ENCODE results near the gene CAP1.

The CAP1 gene

DNA sequence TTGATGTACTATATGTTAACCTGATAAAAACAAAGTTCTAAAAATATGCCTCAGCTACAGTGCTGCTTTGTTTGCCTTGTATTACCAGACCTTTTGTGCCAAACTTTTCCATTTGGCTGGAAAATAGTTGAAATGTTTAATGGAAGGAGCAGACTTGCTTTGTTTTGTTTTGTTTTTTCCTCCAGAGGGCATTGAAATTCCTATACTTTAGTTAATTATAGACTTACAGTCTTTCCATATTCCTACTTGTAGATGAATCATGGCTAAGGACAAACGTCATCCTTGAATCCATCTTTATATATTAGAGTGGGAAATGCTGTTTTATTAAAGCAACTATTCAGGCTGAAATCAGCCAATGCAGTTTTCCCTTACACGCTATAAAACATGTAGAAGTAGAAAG is 6.7 kb downstream of the CAP1 start:
- TF ChIP-seq, protein P1, sequence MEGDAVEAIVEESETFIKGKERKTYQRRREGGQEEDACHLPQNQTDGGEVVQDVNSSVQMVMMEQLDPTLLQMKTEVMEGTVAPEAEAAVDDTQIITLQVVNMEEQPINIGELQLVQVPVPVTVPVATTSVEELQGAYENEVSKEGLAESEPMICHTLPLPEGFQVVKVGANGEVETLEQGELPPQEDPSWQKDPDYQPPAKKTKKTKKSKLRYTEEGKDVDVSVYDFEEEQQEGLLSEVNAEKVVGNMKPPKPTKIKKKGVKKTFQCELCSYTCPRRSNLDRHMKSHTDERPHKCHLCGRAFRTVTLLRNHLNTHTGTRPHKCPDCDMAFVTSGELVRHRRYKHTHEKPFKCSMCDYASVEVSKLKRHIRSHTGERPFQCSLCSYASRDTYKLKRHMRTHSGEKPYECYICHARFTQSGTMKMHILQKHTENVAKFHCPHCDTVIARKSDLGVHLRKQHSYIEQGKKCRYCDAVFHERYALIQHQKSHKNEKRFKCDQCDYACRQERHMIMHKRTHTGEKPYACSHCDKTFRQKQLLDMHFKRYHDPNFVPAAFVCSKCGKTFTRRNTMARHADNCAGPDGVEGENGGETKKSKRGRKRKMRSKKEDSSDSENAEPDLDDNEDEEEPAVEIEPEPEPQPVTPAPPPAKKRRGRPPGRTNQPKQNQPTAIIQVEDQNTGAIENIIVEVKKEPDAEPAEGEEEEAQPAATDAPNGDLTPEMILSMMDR (IDR thresholded peaks at IDR 0.05; ENCODE audit: control insufficient read depth, insufficient read depth, low read depth, low read length, missing control alignments), result no peak
- DNase-seq (ENCODE audit: low read depth), result no peak
- no peak overlapping the region for H3K4me3 ChIP-seq (ENCODE audit: control insufficient read depth, low read depth, low read length)

DNA sequence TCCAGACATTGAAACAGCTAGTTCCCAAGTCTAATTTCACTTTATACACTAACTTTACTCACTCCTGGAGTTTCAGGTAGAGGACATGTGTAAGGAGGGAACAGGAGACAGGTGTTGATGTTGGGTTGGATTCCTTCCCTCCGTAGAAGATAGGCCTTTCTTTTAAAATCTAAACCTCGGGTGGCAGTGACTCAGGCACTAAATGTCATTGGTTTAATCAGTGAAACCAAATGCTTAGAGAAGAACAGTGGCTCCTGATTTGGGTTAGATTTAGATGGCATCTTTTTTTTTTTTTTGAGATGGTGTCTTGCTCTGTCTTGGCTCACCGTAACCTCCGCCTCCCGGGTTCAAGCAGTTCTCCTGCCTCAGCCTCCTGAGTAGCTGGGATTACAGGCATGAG is 7.2 kb downstream of the CAP1 start:
- no peak for DNase-seq (ENCODE audit: low read depth)
- TF ChIP-seq, protein P1 (IDR thresholded peaks at IDR 0.05; ENCODE audit: control insufficient read depth, insufficient read depth, low read depth, low read length, missing control alignments), result no peak
- H3K4me3 ChIP-seq (ENCODE audit: control insufficient read depth, low read depth, low read length), result no peak overlapping the region

DNA sequence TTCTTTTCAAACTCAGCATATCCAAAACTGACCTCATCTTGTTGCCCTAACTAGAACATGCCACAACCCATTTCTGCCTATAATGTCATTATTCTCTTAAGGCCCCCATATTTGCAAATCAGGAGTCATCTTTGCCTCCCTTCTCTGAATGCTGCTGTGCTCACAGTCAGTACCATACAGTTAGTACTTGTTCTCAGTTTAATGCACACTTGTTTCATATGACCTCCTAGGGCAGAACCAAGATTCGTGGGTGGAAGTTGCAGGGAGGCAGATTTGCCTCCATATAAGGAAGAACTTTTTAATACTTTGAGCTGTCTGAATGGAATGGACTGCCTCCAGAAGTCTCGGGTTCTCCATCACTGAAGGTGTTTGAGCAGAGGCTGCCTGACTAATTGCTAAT is 9.2 kb downstream of the CAP1 start:
- TF ChIP-seq, protein P1 (IDR thresholded peaks at IDR 0.05; ENCODE audit: control insufficient read depth, insufficient read depth, low read depth, low read length, missing control alignments), result no peak
- DNase-seq (ENCODE audit: low read depth), result no peak
- no peak overlapping the region for H3K4me3 ChIP-seq (ENCODE audit: control insufficient read depth, low read depth, low read length)

DNA sequence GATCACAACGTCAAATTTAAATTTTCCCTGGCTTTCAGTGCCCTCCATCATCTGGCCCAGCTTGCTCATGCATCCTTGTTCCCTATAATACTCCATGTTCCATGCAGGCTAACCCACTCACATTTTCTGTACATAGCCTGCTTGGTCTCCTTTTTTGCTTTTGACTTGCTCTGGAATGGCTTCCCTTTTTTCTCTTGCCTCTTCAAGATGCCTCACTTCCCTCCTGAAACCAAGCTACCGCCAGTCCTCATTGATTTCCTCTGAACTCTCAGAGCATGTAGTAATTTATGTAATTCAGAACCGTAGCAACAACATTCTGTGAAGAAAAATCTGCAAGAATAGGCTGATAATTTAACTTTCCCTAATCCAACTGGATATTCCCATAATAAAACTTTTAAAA is 10.3 kb downstream of the CAP1 start:
- no peak overlapping the region for H3K4me3 ChIP-seq (ENCODE audit: control insufficient read depth, low read depth, low read length)
- TF ChIP-seq, protein P1 (IDR thresholded peaks at IDR 0.05; ENCODE audit: control insufficient read depth, insufficient read depth, low read depth, low read length, missing control alignments), result no peak
- no peak for DNase-seq (ENCODE audit: low read depth)

DNA sequence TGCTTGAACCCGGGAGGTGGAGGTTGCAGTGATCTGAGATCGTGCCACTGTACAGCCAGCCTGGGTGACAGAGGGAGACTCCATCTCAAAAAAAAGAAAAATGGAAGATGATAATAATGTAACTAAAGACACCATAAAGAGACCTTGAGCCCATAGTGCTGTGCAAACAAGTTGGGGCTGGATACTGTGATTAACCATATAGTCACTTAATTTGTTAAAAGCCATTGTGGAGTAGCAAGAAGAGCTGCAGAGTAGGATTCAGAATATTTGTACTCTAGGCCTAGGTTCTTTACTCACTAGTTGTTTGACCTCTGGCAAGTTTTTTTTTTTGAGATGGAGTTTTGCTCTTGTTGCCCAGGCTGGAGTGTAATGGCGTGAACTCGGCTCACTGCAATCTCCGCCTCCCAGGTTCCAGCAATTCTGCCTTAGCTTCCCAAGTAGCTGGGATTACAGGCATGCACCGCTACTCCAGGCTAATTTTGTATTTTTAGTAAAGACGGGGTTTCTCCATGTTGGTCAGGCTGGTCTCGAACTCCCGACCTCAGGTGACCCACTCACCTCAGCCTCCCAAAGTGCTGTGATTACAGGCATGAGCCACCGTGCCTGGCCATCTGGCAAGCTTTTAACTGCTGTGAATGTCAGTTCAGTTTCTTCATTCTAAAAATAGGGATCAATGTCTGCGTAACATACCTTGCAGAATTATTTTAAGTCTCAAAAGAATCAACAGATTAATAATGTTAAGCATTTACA is 12.8 kb downstream of the CAP1 start:
- DNase-seq (ENCODE audit: low read depth), result no peak
- TF ChIP-seq, protein P1 (IDR thresholded peaks at IDR 0.05; ENCODE audit: control insufficient read depth, insufficient read depth, low read depth, low read length, missing control alignments), result no peak
- H3K4me3 ChIP-seq (ENCODE audit: control insufficient read depth, low read depth, low read length), result no peak overlapping the region

DNA sequence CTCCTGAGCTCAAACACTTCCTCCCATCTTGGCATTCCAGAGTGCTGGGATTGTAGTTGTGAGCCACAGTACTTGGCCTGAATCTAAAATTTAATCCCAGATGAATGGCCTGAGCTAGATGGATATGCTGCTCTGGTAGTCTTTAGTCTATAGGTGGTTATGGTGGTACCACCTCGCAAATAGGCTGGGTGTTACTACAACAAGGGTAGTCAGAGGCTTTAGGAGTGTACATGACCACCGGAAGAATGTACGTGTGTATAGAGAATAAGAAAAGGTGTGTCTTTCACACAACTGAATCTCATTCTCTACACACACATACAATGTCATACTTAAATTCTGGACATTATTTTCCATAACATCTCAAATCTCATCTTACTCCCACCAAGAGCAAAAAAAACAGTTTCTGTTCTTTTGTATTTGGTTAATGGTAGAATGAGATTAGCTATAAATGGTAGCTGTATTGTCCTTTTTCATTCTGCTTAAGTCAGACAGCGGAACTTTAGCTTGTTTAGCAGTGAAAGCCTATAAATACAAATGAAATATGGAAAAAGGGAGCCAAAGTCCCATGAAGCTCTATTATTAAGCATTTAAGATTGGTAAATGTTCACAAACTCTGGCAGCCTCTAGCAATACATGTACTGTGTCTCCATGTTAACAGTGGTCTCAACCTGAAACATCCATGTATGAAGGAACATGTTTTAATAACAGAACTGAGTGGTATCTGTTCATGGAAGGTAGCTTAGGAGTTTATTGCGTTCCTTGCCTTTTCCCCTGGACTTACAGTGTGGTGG is 16.2 kb downstream of the CAP1 start:
- TF ChIP-seq, protein P1 (IDR thresholded peaks at IDR 0.05; ENCODE audit: control insufficient read depth, insufficient read depth, low read depth, low read length, missing control alignments), result no peak
- DNase-seq (ENCODE audit: low read depth), result no peak
- H3K4me3 ChIP-seq (ENCODE audit: control insufficient read depth, low read depth, low read length), result no peak overlapping the region
